Astrocyte of the cerebellum (primary cell): Measurements from ENCODE around the gene USP44.
"Not testable (repeated sequence)": the region's sequence is repeated elsewhere in the genome, so short reads cannot be mapped to it uniquely, and the experiment has no call there.

Source experiments
- DNase-seq: peaks from one replicate; pipeline ENCODE4 v3.0.0-alpha.2; 2011; ENCODE audit warnings: low read depth
- H3K4me3 ChIP-seq: 2 replicates; pipeline ENCODE4 v1.5.1; 2011; ENCODE audit warnings: mild to moderate bottlenecking, low read depth, low read length, moderate library complexity
- CTCF ChIP-seq: IDR thresholded peaks from 2 replicates; pipeline ENCODE4 v1.5.1; 2012; ENCODE audit warnings: low read length, low read depth, moderate library complexity, mild to moderate bottlenecking; ENCODE audit errors: missing control alignments
- in situ Hi-C: cut with HindIII; loops from 2 replicates; pipeline ENCODE4 v1.10.0; 2017; ENCODE audit warnings: low sequenced_read_pairs

The USP44 gene

GRCh38 chr12:95495433-95495832 lies 55.8 kb downstream of the USP44 start:
- TF ChIP-seq CTCF, result no peak
- H3K4me3 ChIP-seq, result no peak overlapping the region
- in situ Hi-C loops, result loop anchor here (5.0 kb wide), 1 partner anchor 37 kb away; no protein-coding TSS in a partner anchor
- no peak for DNase-seq

GRCh38 chr12:95494888-95495287 lies 56.4 kb downstream of the USP44 start:
- DNase-seq, result no peak
- H3K4me3 ChIP-seq, result no peak overlapping the region
- in situ Hi-C loops, result loop anchor here (5.0 kb wide), 1 partner anchor 37 kb away; no protein-coding TSS in a partner anchor
- no peak for TF ChIP-seq CTCF

DNA sequence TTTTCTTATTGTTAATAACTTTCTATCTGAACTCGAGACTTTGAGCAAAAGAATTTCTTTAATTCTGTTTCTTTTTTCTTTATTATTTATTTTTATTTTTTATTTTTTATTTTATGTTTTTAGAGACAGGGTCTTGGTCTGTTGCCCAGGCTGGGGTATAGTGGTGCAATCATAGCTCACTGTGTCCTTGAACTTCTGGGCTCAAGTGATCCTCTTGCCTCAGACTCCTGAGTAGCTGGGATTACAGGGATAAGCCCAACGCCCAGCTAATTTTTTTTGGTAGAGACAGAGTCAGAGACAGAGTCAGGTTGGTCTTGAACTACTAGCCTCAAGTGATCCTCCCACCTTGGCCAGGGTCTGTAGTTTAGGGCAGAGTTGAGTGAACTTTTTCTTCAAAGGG lies 58.8 kb downstream of the USP44 start:
- no peak for DNase-seq
- in situ Hi-C loops, result no loop called here
- no peak for TF ChIP-seq CTCF
- no peak overlapping the region for H3K4me3 ChIP-seq

DNA sequence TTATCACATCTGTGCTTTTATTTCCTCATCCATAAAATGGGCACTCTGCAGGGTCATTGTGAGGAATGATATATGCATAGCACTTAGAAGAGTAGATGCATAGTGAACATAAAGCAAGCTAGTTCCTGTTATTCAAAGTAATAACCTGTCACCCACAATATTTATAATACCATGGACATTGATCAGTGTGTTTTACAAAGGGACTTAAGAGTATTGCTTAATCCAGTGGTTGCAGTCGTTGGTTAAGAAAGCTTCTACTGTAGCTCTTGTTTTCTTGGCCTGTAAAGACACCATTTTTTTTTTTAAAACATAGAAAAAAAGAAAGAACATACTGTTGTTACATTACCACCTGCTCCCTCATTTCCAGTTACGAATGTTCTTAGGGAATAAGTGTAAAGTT lies 64.3 kb downstream of the USP44 start:
- in situ Hi-C loops, result no loop called here
- no peak for DNase-seq
- no peak for TF ChIP-seq CTCF
- no peak overlapping the region for H3K4me3 ChIP-seq

GRCh38 chr12:95484524-95484923 lies 66.8 kb downstream of the USP44 start:
- DNase-seq, result peak; percentile 18
- TF ChIP-seq CTCF, result no peak
- in situ Hi-C loops, result no loop called here
- no peak overlapping the region for H3K4me3 ChIP-seq

- in situ Hi-C loops, DNase-seq, H3K4me3 ChIP-seq: not testable (repeated sequence)
These were observed 68.7 kb downstream of the USP44 start for GRCh38 chr12:95482564-95482963.

- H3K4me3 ChIP-seq, result no peak overlapping the region
- no peak for DNase-seq
- in situ Hi-C loops, result no loop called here
- TF ChIP-seq CTCF, result no peak
These were observed 69.4 kb downstream of the USP44 start for GRCh38 chr12:95481888-95482287.
